ENCODE data around the gene POM121C. TPM values are rescaled to one million over a fixed set of nuclear protein-coding genes. Genes with fewer than 3 reads are reported as not detected.
A peak's percentile ranks its signal among the peaks of the same experiment; 100 is the strongest.

POM121C gene
- polyA plus RNA-seq, 2 of the 4 experiments (the other 2 are of a cell fraction) = 11.0 to 25.4 TPM

DNA sequence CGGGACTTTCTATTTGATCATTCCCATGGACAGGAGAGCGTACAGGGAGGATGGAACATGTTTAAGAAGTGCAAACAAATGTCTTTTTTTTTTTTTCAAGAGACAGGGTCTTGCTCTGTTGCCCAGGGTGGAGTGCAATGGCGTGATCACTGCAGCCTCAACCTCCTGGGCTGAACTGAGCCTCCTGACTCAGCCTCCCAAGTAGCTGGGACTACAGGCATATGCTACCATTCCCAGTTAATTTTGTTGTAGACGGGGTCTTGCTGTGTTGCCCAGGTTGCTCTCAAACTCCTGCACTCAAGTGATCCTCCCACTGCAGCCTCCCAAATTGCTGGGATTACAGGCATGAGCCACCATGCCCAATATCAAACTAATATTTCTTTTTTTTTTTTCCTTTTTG lies 46.5 kb upstream of the POM121C start:
- DNase-seq (ENCODE audit: low read depth in 1 of 2, low spot score in 1 of 2) (no peak), FAIRE-seq (no peak), ATAC-seq (no peak)
- no peak overlapping the region for H3K4me2 ChIP-seq
- WGBS (ENCODE audit: missing lambda C conversion rate) = 95% methylated on average over 4 of the region's 4 CpGs
- ChIA-PET CTCF (interaction anchor here (0.5 to 1.0 kb wide), 3 partner anchors 10 to 820 kb away, joined by 3 to 4 read pairs (median 3); no protein-coding TSS in a partner anchor), POLR2A (no interaction called here)
- peaks cover 4% of the 10 kb centered on the region; the same call in 1 of the 3 replicates for H3K4me1 ChIP-seq
- H3K4me3 ChIP-seq = no peak overlapping the region
- no peak for TF ChIP-seq RAD21 (conservative IDR thresholded peaks at IDR 0.05 in 1 of 2, IDR thresholded peaks at IDR 0.05 in 1 of 2)
- TF ChIP-seq NPAS2 (CRISPR knock-in tag; IDR thresholded peaks at IDR 0.05; ENCODE audit: borderline replicate concordance) = no peak
- TF ChIP-seq CHD4 (IDR thresholded peaks at IDR 0.05; ENCODE audit: borderline replicate concordance) = no peak
- no peak for TF ChIP-seq ZSCAN20 (CRISPR knock-in tag; IDR thresholded peaks at IDR 0.05)
- no peak for TF ChIP-seq JUN (IDR thresholded peaks at IDR 0.05)
- TF ChIP-seq CTCF (IDR thresholded peaks at IDR 0.05) = no peak
- no peak for TF ChIP-seq CBX8 (IDR thresholded peaks at IDR 0.05)
- no peak for TF ChIP-seq SMC3 (IDR thresholded peaks at IDR 0.05)
- TF ChIP-seq TFCP2L1 (CRISPR knock-in tag; IDR thresholded peaks at IDR 0.05) = no peak
- TF ChIP-seq, protein P1, sequence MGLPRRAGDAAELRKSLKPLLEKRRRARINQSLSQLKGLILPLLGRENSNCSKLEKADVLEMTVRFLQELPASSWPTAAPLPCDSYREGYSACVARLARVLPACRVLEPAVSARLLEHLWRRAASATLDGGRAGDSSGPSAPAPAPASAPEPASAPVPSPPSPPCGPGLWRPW (IDR thresholded peaks at IDR 0.05) = no peak
- TF ChIP-seq GATA3 (IDR thresholded peaks at IDR 0.05; ENCODE audit: borderline replicate concordance) = no peak
- no peak for TF ChIP-seq BCL3 (IDR thresholded peaks at IDR 0.05)
- H3K9me3 ChIP-seq = no peaks in the 10 kb centered on the region
- H3K27ac ChIP-seq = no peak overlapping the region

GRCh38 chr7:75531359-75531821 lies 45.3 kb upstream of the POM121C start:
- WGBS (ENCODE audit: missing lambda C conversion rate) = 87% methylated on average over 6 of the region's 6 CpGs
- Histone ChIP-seq H3K9me3 (no peaks in the 10 kb centered on the region), H3K27ac (no peak overlapping the region), H3K4me1 (peaks cover 7% of the 10 kb centered on the region; the same call in 2 of the 3 replicates), H3K4me2 (no peak overlapping the region), H3K4me3 (no peak overlapping the region)
- ATAC-seq (no peak), DNase-seq (ENCODE audit: low read depth in 1 of 2, low spot score in 1 of 2) (peak in 1 of 2 experiments; percentile 15), FAIRE-seq (no peak)
- ChIA-PET POLR2A (no interaction called here), CTCF (interaction anchor here (0.6 to 1.3 kb wide), 5 partner anchors 14 to 232 kb away, joined by 3 to 4 read pairs (median 3); no protein-coding TSS in a partner anchor)
- no peak for TF ChIP-seq HEYL (CRISPR knock-in tag; IDR thresholded peaks at IDR 0.05)
- TF ChIP-seq RFX5 (IDR thresholded peaks at IDR 0.05) = no peak
- no peak for TF ChIP-seq RNF2 (IDR thresholded peaks at IDR 0.05; ENCODE audit: borderline replicate concordance, low read depth)
- TF ChIP-seq KDM1A (IDR thresholded peaks at IDR 0.05; ENCODE audit: low read depth) = no peak
- TF ChIP-seq CEBPB (IDR thresholded peaks at IDR 0.05) = no peak
- TF ChIP-seq RCOR1 (IDR thresholded peaks at IDR 0.05; ENCODE audit: low read depth, low read length) = no peak
- TF ChIP-seq, protein P2, sequence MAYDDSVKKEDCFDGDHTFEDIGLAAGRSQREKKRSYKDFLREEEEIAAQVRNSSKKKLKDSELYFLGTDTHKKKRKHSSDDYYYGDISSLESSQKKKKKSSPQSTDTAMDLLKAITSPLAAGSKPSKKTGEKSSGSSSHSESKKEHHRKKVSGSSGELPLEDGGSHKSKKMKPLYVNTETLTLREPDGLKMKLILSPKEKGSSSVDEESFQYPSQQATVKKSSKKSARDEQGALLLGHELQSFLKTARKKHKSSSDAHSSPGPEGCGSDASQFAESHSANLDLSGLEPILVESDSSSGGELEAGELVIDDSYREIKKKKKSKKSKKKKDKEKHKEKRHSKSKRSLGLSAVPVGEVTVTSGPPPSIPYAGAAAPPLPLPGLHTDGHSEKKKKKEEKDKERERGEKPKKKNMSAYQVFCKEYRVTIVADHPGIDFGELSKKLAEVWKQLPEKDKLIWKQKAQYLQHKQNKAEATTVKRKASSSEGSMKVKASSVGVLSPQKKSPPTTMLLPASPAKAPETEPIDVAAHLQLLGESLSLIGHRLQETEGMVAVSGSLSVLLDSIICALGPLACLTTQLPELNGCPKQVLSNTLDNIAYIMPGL (CRISPR knock-in tag; IDR thresholded peaks at IDR 0.05; ENCODE audit: borderline replicate concordance) = no peak
- TF ChIP-seq CHD2 (IDR thresholded peaks at IDR 0.05; ENCODE audit: low read length, partially characterized antibody) = no peak
- TF ChIP-seq, protein P3, sequence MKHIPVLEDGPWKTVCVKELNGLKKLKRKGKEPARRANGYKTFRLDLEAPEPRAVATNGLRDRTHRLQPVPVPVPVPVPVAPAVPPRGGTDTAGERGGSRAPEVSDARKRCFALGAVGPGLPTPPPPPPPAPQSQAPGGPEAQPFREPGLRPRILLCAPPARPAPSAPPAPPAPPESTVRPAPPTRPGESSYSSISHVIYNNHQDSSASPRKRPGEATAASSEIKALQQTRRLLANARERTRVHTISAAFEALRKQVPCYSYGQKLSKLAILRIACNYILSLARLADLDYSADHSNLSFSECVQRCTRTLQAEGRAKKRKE (CRISPR knock-in tag; IDR thresholded peaks at IDR 0.05; ENCODE audit: low read depth) = no peak
- TF ChIP-seq, protein P4, sequence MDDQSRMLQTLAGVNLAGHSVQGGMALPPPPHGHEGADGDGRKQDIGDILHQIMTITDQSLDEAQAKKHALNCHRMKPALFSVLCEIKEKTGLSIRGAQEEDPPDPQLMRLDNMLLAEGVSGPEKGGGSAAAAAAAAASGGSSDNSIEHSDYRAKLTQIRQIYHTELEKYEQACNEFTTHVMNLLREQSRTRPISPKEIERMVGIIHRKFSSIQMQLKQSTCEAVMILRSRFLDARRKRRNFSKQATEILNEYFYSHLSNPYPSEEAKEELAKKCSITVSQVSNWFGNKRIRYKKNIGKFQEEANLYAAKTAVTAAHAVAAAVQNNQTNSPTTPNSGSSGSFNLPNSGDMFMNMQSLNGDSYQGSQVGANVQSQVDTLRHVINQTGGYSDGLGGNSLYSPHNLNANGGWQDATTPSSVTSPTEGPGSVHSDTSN (IDR thresholded peaks at IDR 0.05) = no peak
- no peak for TF ChIP-seq TFCP2L1 (CRISPR knock-in tag; IDR thresholded peaks at IDR 0.05)
- TF ChIP-seq CTCF (IDR thresholded peaks at IDR 0.05) = no peak
- TF ChIP-seq JUNB (IDR thresholded peaks at IDR 0.05) = no peak
- TF ChIP-seq HOXB13 (CRISPR knock-in tag; IDR thresholded peaks at IDR 0.05; ENCODE audit: low read depth) = no peak
- no peak for TF ChIP-seq BCL3 (IDR thresholded peaks at IDR 0.05)
- no peak for TF ChIP-seq TP53 (CRISPR knock-in tag; IDR thresholded peaks at IDR 0.05)
- no peak for TF ChIP-seq ZNF302 (CRISPR knock-in tag; IDR thresholded peaks at IDR 0.05)
